HCT116 (cell line): Measurements from ENCODE around the gene CFAP47. TPM values are rescaled to one million over a fixed set of nuclear protein-coding genes. Genes with fewer than 3 reads are reported as not detected.

Experiments
- ATAC-seq: fragments of 200-7000 bp; cut with Tn5 transposase; 2 replicates; pipeline ENCODE4 v1.9.1; 2020; ENCODE audit warnings: mild to moderate bottlenecking, moderate library complexity
- BruUV-seq: library from RNA; stranded (reverse); fragments of 400-500 nt; replicated peaks from 2 replicates; lab custom pipeline; 2021; lab: Mats Ljungman, UMichigan
- CTCF ChIA-PET: fragments of 300-600 bp; sonication (Branson Sonifier 250); formaldehyde crosslinking; loops from one replicate; lab custom pipeline; 2021; ENCODE audit warnings: antibody characterized with exemption; lab: Charles Lee
- POLR2A ChIA-PET: fragments of 300-600, 350-600 bp; sonication (Branson Sonifier 250); formaldehyde crosslinking; loops from one replicate; lab custom pipeline; 2021; ENCODE audit warnings: antibody characterized with exemption; lab: Charles Lee
- RAD21 ChIA-PET, 2 experiments: fragments of 300-600 bp; sonication (Branson Sonifier 250); formaldehyde crosslinking; loops; one replicate each; lab custom pipeline; 2023; ENCODE audit warnings: low total read pairs in 2 of 2; ENCODE audit not compliant: uncharacterized antibody in 2 of 2, unreplicated experiment in 2 of 2, low non-redundant PET in 1 of 2; lab: Charles Lee
- DNase-seq: peaks from one replicate; pipeline ENCODE4 v3.0.0-alpha.2; 2010; ENCODE audit warnings: low read depth, low spot score
- H2AFZ ChIP-seq: fragments of 200-600 bp; shearing (Covaris generic), sonication (generic); 2 replicates; pipeline ENCODE4 v1.6.1; 2017; ENCODE audit warnings: low read depth, mixed run types, mixed read lengths, antibody characterized with exemption, low read length; ENCODE audit not compliant: poor library complexity, severe bottlenecking
- H3K27ac ChIP-seq: 2 replicates; pipeline ENCODE4 v1.5.1; 2012; ENCODE audit warnings: low read depth, low read length
- H3K27me3 ChIP-seq: fragments of 200-600 bp; sonication (generic); 2 replicates; pipeline ENCODE4 v1.6.1; 2016; ENCODE audit warnings: mixed run types, low read length, mixed read lengths; ENCODE audit not compliant: insufficient read depth
- H3K36me3 ChIP-seq, 2 experiments: fragments of 200-500 bp in 1 of 2; fragments of 200-600 bp in 1 of 2; sonication (Bioruptor generic) in 1 of 2; sonication (generic) in 1 of 2; 2 replicates each; pipeline versions ENCODE4 v1.5.1 to v1.6.1; 2014 to 2016; ENCODE audit warnings: low read length in 2 of 2, inconsistent platforms in 1 of 2, mixed read lengths in 1 of 2, mixed run types in 1 of 2; ENCODE audit not compliant: insufficient read depth in 2 of 2, control insufficient read depth in 1 of 2
- H3K4me1 ChIP-seq, 2 experiments: fragments of 200-600 bp in 1 of 2; sonication (generic) in 1 of 2; 2 replicates each; pipeline versions ENCODE4 v1.5.1 to v1.6.1; 2012 to 2017; ENCODE audit warnings: low read length in 2 of 2, inconsistent platforms in 1 of 2, mild to moderate bottlenecking in 1 of 2, mixed read lengths in 1 of 2, mixed run types in 1 of 2, moderate library complexity in 1 of 2; ENCODE audit not compliant: insufficient read depth in 2 of 2, control insufficient read depth in 1 of 2
- H3K4me2 ChIP-seq: fragments of 200-600 bp; sonication (generic); 2 replicates; pipeline ENCODE4 v1.6.1; 2017; ENCODE audit warnings: mixed run types, low read length, mixed read lengths
- H3K4me3 ChIP-seq, 2 experiments: fragments of 200-600 bp in 1 of 2; sonication (generic) in 1 of 2; replicated peaks in 1 of 2; 2 replicates each; pipeline ENCODE4 v1.5.1; 2011 to 2016; ENCODE audit warnings: low read length in 2 of 2, control low read depth in 1 of 2, low read depth in 1 of 2, mild to moderate bottlenecking in 1 of 2, mixed read lengths in 1 of 2, mixed run types in 1 of 2
- H3K79me2 ChIP-seq: fragments of 200-600 bp; sonication (generic); 2 replicates; pipeline ENCODE4 v1.6.1; 2017; ENCODE audit warnings: mild to moderate bottlenecking, mixed run types, low read length, moderate library complexity, mixed read lengths; ENCODE audit not compliant: insufficient read depth
- H3K9ac ChIP-seq: fragments of 200-600 bp; sonication (generic); 2 replicates; pipeline ENCODE4 v1.6.1; 2016; ENCODE audit warnings: low read length, mixed read lengths
- H3K9me2 ChIP-seq: fragments of 200-600 bp; sonication (generic), shearing (Covaris generic); 2 replicates; pipeline ENCODE4 v1.6.1; 2017; ENCODE audit warnings: mixed run types, mild to moderate bottlenecking, moderate library complexity; ENCODE audit not compliant: insufficient read depth
- H3K9me3 ChIP-seq, 2 experiments: fragments of 200-500 bp in 1 of 2; fragments of 200-600 bp in 1 of 2; sonication (Bioruptor generic) in 1 of 2; sonication (generic) in 1 of 2; 2 replicates each; pipeline ENCODE4 v1.6.1; 2014 to 2017; ENCODE audit warnings: low read length in 2 of 2, mixed read lengths in 2 of 2, inconsistent platforms in 1 of 2, low read depth in 1 of 2, mild to moderate bottlenecking in 1 of 2, mixed run types in 1 of 2, moderate library complexity in 1 of 2; ENCODE audit not compliant: control insufficient read depth in 1 of 2, insufficient read depth in 1 of 2
- H4K20me1 ChIP-seq: fragments of 200-600 bp; sonication (generic), shearing (Covaris generic); 2 replicates; pipeline ENCODE4 v1.6.1; 2017; ENCODE audit warnings: mixed run types, mild to moderate bottlenecking, moderate library complexity; ENCODE audit not compliant: insufficient read depth
- ATF3 ChIP-seq: IDR thresholded peaks from 2 replicates; pipeline ENCODE4 v1.6.1; 2012
- CTCF ChIP-seq, 3 experiments: fragments of 200-600 bp in 1 of 3; sonication (generic) in 1 of 3; IDR thresholded peaks in 2 of 3; conservative IDR thresholded peaks in 1 of 3; 2 replicates each; pipeline ENCODE4 v1.5.1; 2012 to 2017; ENCODE audit warnings: low read depth in 2 of 3, low read length in 2 of 3, antibody characterized with exemption in 1 of 3, borderline replicate concordance in 1 of 3, control low read depth in 1 of 3, mild to moderate bottlenecking in 1 of 3, mixed read lengths in 1 of 3, mixed run types in 1 of 3, moderate library complexity in 1 of 3; ENCODE audit not compliant: insufficient read depth in 1 of 3
- EZH2phosphoT487 ChIP-seq: fragments of 200-600 bp; IDR thresholded peaks from 2 replicates; pipeline ENCODE4 v1.6.1; 2018; ENCODE audit warnings: antibody characterized with exemption, borderline replicate concordance
- JUND ChIP-seq: IDR thresholded peaks from 2 replicates; pipeline ENCODE4 v1.6.1; 2012
- SIN3A ChIP-seq: IDR thresholded peaks from 2 replicates; pipeline ENCODE4 v1.6.1; 2012; ENCODE audit warnings: low read depth
- YY1 ChIP-seq: IDR thresholded peaks from 2 replicates; pipeline ENCODE4 v1.6.1; 2011; ENCODE audit warnings: low read length, low read depth, moderate library complexity, mild to moderate bottlenecking; ENCODE audit not compliant: insufficient replicate concordance; ENCODE audit errors: extremely low read depth
- ZBTB33 ChIP-seq: IDR thresholded peaks from 2 replicates; pipeline ENCODE4 v1.6.1; 2011; ENCODE audit warnings: mild to moderate bottlenecking, low read length, moderate library complexity; ENCODE audit not compliant: insufficient replicate concordance; ENCODE audit errors: extremely low read depth
- ZFX ChIP-seq: fragments of 450-650 bp; IDR thresholded peaks from 2 replicates; pipeline ENCODE4 v1.6.1; 2017
- intact Hi-C: fragments of 100-400 bp; cut with micrococcal nuclease; formaldehyde crosslinking; loops from 2 replicates; pipeline ENCODE4 v1.10.0; 2022
- total RNA-seq: library from RNA; stranded (reverse); gene quantifications from one replicate; pipeline ENCODE4 v1.2.1, GENCODE V29; 2021; ENCODE audit not compliant: unreplicated experiment

CFAP47 gene
- total RNA-seq, 1 experiment from 2014 or later: not detected

- H3K4me2 ChIP-seq: no peak overlapping the region
- H3K79me2 ChIP-seq: no peaks in the 10 kb centered on the region
- no peaks in the 10 kb centered on the region for H4K20me1 ChIP-seq
- H3K9me3 ChIP-seq: no peaks in the 10 kb centered on the region
- H3K27ac ChIP-seq: no peak overlapping the region
- POLR2A ChIA-PET: no interaction called here
- H3K27me3 ChIP-seq: no peaks in the 10 kb centered on the region
- RAD21 ChIA-PET: no interaction called here
- no peak for ATAC-seq
- H2AFZ ChIP-seq: no peak overlapping the region
- no peaks in the 10 kb centered on the region for H3K36me3 ChIP-seq
- intact Hi-C loops: no loop called here
- CTCF ChIA-PET: no interaction called here
- TF ChIP-seq EZH2phosphoT487 (no peak), SIN3A (no peak), ZBTB33 (no peak), ATF3 (no peak)
- H3K4me3 ChIP-seq: no peak overlapping the region
- H3K9ac ChIP-seq: no peak overlapping the region
- no TSS peak for BruUV-seq
- DNase-seq: no peak
- no peaks in the 10 kb centered on the region for H3K9me2 ChIP-seq
- no peaks in the 10 kb centered on the region for H3K4me1 ChIP-seq
Measured at GRCh38 chrX:36314303-36314702, 394.8 kb downstream of the CFAP47 start.

GRCh38 chrX:36334572-36334971 is 415.0 kb downstream of the CFAP47 start:
- no peak for TF ChIP-seq CTCF (IDR thresholded peaks at IDR 0.05 in 2 of 3, conservative IDR thresholded peaks at IDR 0.05 in 1 of 3; ENCODE audit: borderline replicate concordance in 1 of 3, insufficient read depth in 1 of 3, low read depth in 2 of 3, low read length in 2 of 3)
- TF ChIP-seq YY1: no peak
- TF ChIP-seq ZFX: no peak
- no peak for TF ChIP-seq JUND
- TF ChIP-seq, all 23 proteins: peak for 0
- Histone ChIP-seq H3K79me2 (no peaks in the 10 kb centered on the region), H3K27me3 (no peaks in the 10 kb centered on the region), H3K4me1 (no peaks in the 10 kb centered on the region), H3K9me2 (no peaks in the 10 kb centered on the region), H3K36me3 (no peaks in the 10 kb centered on the region), H3K9ac (no peak overlapping the region), H3K27ac (no peak overlapping the region), H3K4me2 (no peak overlapping the region), H3K4me3 (no peak overlapping the region), H4K20me1 (no peaks in the 10 kb centered on the region), H2AFZ (no peak overlapping the region), H3K9me3 (no peaks in the 10 kb centered on the region)
- ATAC-seq (no peak), DNase-seq (no peak)
- ChIA-PET POLR2A (no interaction called here), RAD21 (no interaction called here), CTCF (no interaction called here)
- BruUV-seq: no TSS peak
- intact Hi-C loops: no loop called here
